MM.1S (cell line): ENCODE data around the gene ARHGEF26.

ENCODE experiments used
- DNase-seq: peaks from one replicate; pipeline ENCODE4 v3.0.0-alpha.2; 2015
- H2AFZ ChIP-seq: fragments of 300-600 bp; sonication (generic); 2 replicates; pipeline ENCODE4 v1.6.0; 2016; ENCODE audit warnings: antibody characterized with exemption, low read length
- H3F3A ChIP-seq: fragments of 300-600 bp; sonication (generic); 2 replicates; pipeline ENCODE4 v1.6.1; 2016; ENCODE audit warnings: mild to moderate bottlenecking, antibody characterized with exemption, low read length, moderate library complexity, mixed read lengths; ENCODE audit not compliant: insufficient read depth
- H3K27ac ChIP-seq: fragments of 300-600 bp; sonication (generic); 2 replicates; pipeline ENCODE4 v1.5.1; 2016; ENCODE audit warnings: mild to moderate bottlenecking, low read length
- H3K27me3 ChIP-seq: fragments of 300-600 bp; sonication (generic); replicated peaks from 2 replicates; pipeline ENCODE4 v1.6.0; 2016; ENCODE audit warnings: low read length; ENCODE audit not compliant: insufficient read depth
- H3K36me3 ChIP-seq: fragments of 300-600 bp; sonication (generic); replicated peaks from 2 replicates; pipeline ENCODE4 v1.6.1; 2016; ENCODE audit warnings: mild to moderate bottlenecking, low read length, mixed read lengths; ENCODE audit not compliant: insufficient read depth
- H3K4me1 ChIP-seq: fragments of 300-600 bp; sonication (generic); 2 replicates; pipeline ENCODE4 v1.6.1; 2016; ENCODE audit warnings: low read length, mixed read lengths
- H3K4me2 ChIP-seq: fragments of 300-600 bp; sonication (generic); 2 replicates; pipeline ENCODE4 v1.6.0; 2016; ENCODE audit warnings: low read depth, low read length
- H3K4me3 ChIP-seq: fragments of 300-600 bp; sonication (generic); 2 replicates; pipeline ENCODE4 v1.5.1; 2016; ENCODE audit warnings: low read length, mixed read lengths
- H3K79me2 ChIP-seq: fragments of 300-600 bp; sonication (generic); 2 replicates; pipeline ENCODE4 v1.6.1; 2016; ENCODE audit warnings: mixed run types, low read length, mixed read lengths
- H3K9ac ChIP-seq: fragments of 300-600 bp; sonication (generic); 2 replicates; pipeline ENCODE4 v1.6.1; 2016; ENCODE audit warnings: low read length, mixed read lengths
- H3K9me2 ChIP-seq: fragments of 300-600 bp; sonication (generic); replicated peaks from 2 replicates; pipeline ENCODE4 v1.6.1; 2016; ENCODE audit warnings: mild to moderate bottlenecking, low read length, mixed read lengths; ENCODE audit not compliant: insufficient read depth
- H3K9me3 ChIP-seq: fragments of 300-600 bp; sonication (generic); replicated peaks from 2 replicates; pipeline ENCODE4 v1.6.1; 2016; ENCODE audit warnings: mild to moderate bottlenecking, low read length, mixed read lengths; ENCODE audit not compliant: insufficient read depth
- H4K20me1 ChIP-seq: fragments of 300-600 bp; sonication (generic); 2 replicates; pipeline ENCODE4 v1.6.1; 2016; ENCODE audit warnings: mild to moderate bottlenecking, low read length, moderate library complexity, mixed read lengths; ENCODE audit not compliant: insufficient read depth
- CTCF ChIP-seq: fragments of 300-600 bp; sonication (generic); IDR thresholded peaks from 2 replicates; pipeline ENCODE4 v1.5.1; 2016; ENCODE audit warnings: antibody characterized with exemption, low read length, mixed read lengths
- EZH2 ChIP-seq: fragments of 300-600 bp; sonication (generic); optimal IDR thresholded peaks from 2 replicates; pipeline ENCODE3; 2017; ENCODE audit warnings: low read depth, mild to moderate bottlenecking, antibody characterized with exemption, low read length, mixed read lengths
- EZH2phosphoT487 ChIP-seq: fragments of 300-600 bp; sonication (generic); IDR thresholded peaks from 2 replicates; pipeline ENCODE4 v1.6.1; 2018; ENCODE audit warnings: antibody characterized with exemption, low read length

Gene ARHGEF26

GRCh38 chr3:154125378-154126030 is 4.3 kb downstream of the ARHGEF26 start:
- Histone ChIP-seq H3K27ac (no peak overlapping the region), H4K20me1 (no peaks in the 10 kb centered on the region), H3K9me3 (no peaks in the 10 kb centered on the region), H3K27me3 (no peaks in the 10 kb centered on the region), H3K36me3 (no peaks in the 10 kb centered on the region), H3F3A (0 out of 2 replicates have a peak, but pooled peaks cover 4% of the 10 kb centered on the region), H3K79me2 (no peaks in the 10 kb centered on the region), H2AFZ (no peak overlapping the region), H3K4me2 (no peak overlapping the region), H3K4me3 (no peak overlapping the region), H3K9ac (no peak overlapping the region), H3K4me1 (peaks cover 9% of the 10 kb centered on the region), H3K9me2 (no peaks in the 10 kb centered on the region)
- no peak for TF ChIP-seq CTCF
- no peak for DNase-seq

GRCh38 chr3:154126651-154127050 is 5.5 kb downstream of the ARHGEF26 start:
- no peak overlapping the region for H3K9ac ChIP-seq
- no peak overlapping the region for H2AFZ ChIP-seq
- no peaks in the 10 kb centered on the region for H3K27me3 ChIP-seq
- H4K20me1 ChIP-seq = no peaks in the 10 kb centered on the region
- no peak overlapping the region for H3K4me3 ChIP-seq
- TF ChIP-seq EZH2phosphoT487 (no peak), EZH2 (no peak), CTCF (no peak)
- no peaks in the 10 kb centered on the region for H3K9me2 ChIP-seq
- H3K9me3 ChIP-seq = no peaks in the 10 kb centered on the region
- no peak for DNase-seq
- H3K36me3 ChIP-seq = no peaks in the 10 kb centered on the region
- H3K4me1 ChIP-seq = peaks cover 7% of the 10 kb centered on the region; the same call in 1 of the 2 replicates
- H3K27ac ChIP-seq = no peak overlapping the region
- H3K4me2 ChIP-seq = no peak overlapping the region
- 0 out of 2 replicates have a peak, but pooled peaks cover 4% of the 10 kb centered on the region for H3F3A ChIP-seq
- no peaks in the 10 kb centered on the region for H3K79me2 ChIP-seq

GRCh38 chr3:154129625-154130024 is 8.4 kb downstream of the ARHGEF26 start:
- TF ChIP-seq EZH2 = no peak
- no peak for TF ChIP-seq CTCF
- no peak for TF ChIP-seq EZH2phosphoT487
- H3K79me2 ChIP-seq = no peaks in the 10 kb centered on the region
- H4K20me1 ChIP-seq = no peaks in the 10 kb centered on the region
- H3K36me3 ChIP-seq = no peaks in the 10 kb centered on the region
- no peak overlapping the region for H3K27ac ChIP-seq
- no peaks in the 10 kb centered on the region for H3K9me3 ChIP-seq
- H3K27me3 ChIP-seq = no peaks in the 10 kb centered on the region
- H3K9ac ChIP-seq = no peak overlapping the region
- no peak overlapping the region for H3K4me3 ChIP-seq
- no peaks in the 10 kb centered on the region for H3F3A ChIP-seq
- H3K4me2 ChIP-seq = no peak overlapping the region
- H3K4me1 ChIP-seq = no peaks in the 10 kb centered on the region
- H3K9me2 ChIP-seq = no peaks in the 10 kb centered on the region
- H2AFZ ChIP-seq = no peak overlapping the region
- no peak for DNase-seq
